Measurements from ENCODE around the gene EID1. TPM values are rescaled to one million over a fixed set of nuclear protein-coding genes. Genes with fewer than 3 reads are reported as not detected.

The EID1 gene
- total RNA-seq, 1 donor from 2014 or later, result 247 TPM

GRCh38 chr15:48889925-48890324 lies 12.0 kb downstream of the EID1 start:
- Histone ChIP-seq H3K9me3 (no peaks in the 10 kb centered on the region), H3K4me1 (peaks cover 4 to 11% of the 10 kb centered on the region in 2 donors), H3K4me3 (no peak overlapping the region), H3K27ac (peak overlapping the region; percentile 63 to 74), H3K36me3 (no peaks in the 10 kb centered on the region), H3K27me3 (no peaks in the 10 kb centered on the region)
- DNase-seq (ENCODE audit: low spot score in 2 of 2), result no peak
- intact Hi-C loops (cut with DNase I), result no loop called here
- no peak for TF ChIP-seq CTCF (IDR thresholded peaks at IDR 0.05)

DNA sequence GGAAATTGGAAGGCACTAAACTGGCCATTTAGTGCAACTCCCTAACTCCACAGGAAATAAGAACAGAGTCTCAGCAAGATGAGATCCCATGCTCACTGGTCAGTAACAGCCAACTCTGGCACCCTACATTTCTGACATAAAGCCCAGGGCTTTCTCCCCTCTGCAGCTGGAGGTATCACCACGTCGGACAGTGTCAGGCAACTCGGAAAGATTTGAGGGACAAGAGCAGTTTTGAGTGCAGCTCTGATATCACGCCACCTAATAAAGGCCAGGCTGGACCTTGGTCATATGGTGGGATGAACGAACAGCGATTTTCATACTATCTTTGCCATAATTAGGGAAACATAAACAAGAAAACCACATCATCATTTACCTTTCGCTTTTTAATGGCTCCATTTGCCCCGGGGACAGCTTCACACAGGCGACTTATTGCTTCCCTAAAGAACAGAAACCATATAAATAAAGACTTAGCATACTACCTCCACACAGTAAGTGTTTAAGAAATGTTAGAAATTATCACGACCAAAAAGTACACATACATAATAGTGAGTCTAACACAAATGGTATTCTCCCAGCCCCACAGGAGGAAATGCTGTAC lies 12.5 kb downstream of the EID1 start:
- no peaks in the 10 kb centered on the region for H3K9me3 ChIP-seq

GRCh38 chr15:48891232-48891765 lies 13.4 kb downstream of the EID1 start:
- Histone ChIP-seq H3K4me3 (no peak overlapping the region), H3K27ac (no peak overlapping the region), H3K4me1 (peaks cover 4 to 12% of the 10 kb centered on the region in 2 donors), H3K27me3 (no peaks in the 10 kb centered on the region), H3K9me3 (no peaks in the 10 kb centered on the region), H3K36me3 (no peaks in the 10 kb centered on the region)
- intact Hi-C loops (cut with DNase I), result no loop called here
- no peak for TF ChIP-seq CTCF (IDR thresholded peaks at IDR 0.05)
- no peak for DNase-seq (ENCODE audit: low spot score in 2 of 2)

More for the DNA sequence above, 12.5 kb downstream of the EID1 start:
- no peak for DNase-seq (ENCODE audit: low spot score in 2 of 2)
- H3K4me3 ChIP-seq, result no peak overlapping the region
- peaks cover 4 to 11% of the 10 kb centered on the region in 2 donors for H3K4me1 ChIP-seq
- no peak overlapping the region for H3K27ac ChIP-seq
- intact Hi-C loops (cut with DNase I), result no loop called here
- no peak for TF ChIP-seq CTCF (IDR thresholded peaks at IDR 0.05)
- no peaks in the 10 kb centered on the region for H3K36me3 ChIP-seq
- H3K27me3 ChIP-seq, result no peaks in the 10 kb centered on the region

DNA sequence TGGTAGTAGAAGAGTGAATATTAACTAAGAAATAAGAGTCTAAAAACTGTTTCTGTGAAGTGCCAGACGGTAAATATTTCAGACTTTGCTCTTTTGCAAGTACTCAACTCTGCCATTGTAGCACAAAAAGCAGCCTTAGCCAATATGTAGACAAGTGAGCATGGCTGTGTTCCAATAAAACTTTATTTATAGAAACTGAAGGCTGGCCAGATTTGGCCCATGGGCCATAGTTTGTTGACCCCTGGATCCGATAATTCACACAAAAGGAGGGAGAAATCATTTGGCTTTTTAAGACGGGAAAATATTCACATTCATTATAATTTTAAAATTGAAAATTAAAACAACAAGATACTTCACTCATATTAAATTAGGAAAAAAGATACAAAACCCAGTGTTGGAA lies 15.4 kb downstream of the EID1 start:
- H3K36me3 ChIP-seq, result no peaks in the 10 kb centered on the region
- no peak for TF ChIP-seq CTCF (IDR thresholded peaks at IDR 0.05)
- H3K4me3 ChIP-seq, result no peak overlapping the region
- H3K4me1 ChIP-seq, result peaks cover 4 to 17% of the 10 kb centered on the region in 2 donors
- H3K9me3 ChIP-seq, result no peaks in the 10 kb centered on the region
- H3K27me3 ChIP-seq, result no peaks in the 10 kb centered on the region
- H3K27ac ChIP-seq, result no peak overlapping the region
- no peak for DNase-seq (ENCODE audit: low spot score in 2 of 2)
- intact Hi-C loops (cut with DNase I), result no loop called here

DNA sequence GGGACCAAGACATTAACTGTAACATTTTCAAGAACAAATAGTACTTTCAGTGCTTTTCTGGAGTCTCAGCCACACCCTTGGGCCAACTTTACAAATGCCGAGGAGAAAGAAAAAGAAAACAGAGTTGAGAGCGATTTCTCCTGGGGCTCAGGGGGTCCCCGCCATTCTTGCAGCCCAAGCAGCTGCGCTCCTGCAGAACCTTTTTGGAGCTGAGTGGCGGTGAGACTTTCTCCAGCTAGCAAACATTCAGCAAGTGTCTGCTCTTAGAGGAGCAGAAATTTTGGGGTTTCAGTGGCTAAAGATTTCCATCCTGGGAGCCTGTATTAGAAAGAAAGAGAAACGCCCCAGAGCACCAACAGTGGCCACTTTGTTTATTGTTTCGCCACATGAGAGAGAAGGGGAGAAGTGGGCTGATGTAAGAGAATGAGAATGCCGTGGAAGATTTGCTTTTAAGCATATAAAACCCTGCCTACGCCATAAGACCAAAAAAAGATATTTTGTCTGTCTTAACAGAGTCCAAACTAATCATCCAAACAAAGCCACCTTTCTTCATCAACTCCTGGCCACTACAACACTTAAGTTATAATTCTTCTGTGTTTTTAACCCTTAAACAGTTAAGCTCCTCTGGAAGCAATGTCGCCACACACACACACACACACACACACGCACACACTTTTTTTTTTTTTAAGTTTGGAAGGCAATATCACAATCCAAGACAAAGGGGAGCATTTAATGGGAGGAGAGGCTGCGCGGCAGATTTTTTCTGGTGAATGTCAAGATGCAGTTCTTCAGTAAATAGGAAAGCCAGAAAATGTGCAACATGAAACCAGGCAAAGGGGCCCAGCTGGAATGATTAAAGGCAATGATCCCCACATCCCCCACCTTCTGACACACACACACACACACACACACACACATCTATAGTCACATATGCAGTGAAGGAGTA lies 19.2 kb downstream of the EID1 start:
- no peak for TF ChIP-seq CTCF (IDR thresholded peaks at IDR 0.05)
- DNase-seq (ENCODE audit: low spot score in 2 of 2), result no peak
- H3K4me3 ChIP-seq, result peak overlapping the region; percentile 24 to 60
- no peaks in the 10 kb centered on the region for H3K9me3 ChIP-seq
- peak overlapping the region; percentile 63 to 70 for H3K27ac ChIP-seq
- intact Hi-C loops (cut with DNase I), result no loop called here
- H3K36me3 ChIP-seq, result no peaks in the 10 kb centered on the region
- peaks cover 0 to 9% of the 10 kb centered on the region in 2 donors for H3K4me1 ChIP-seq
- no peaks in the 10 kb centered on the region for H3K27me3 ChIP-seq
